Midbrain (tissue), 1 donor: ENCODE measurements around the gene UBE2D2.

Experiments used
- DNase-seq: peaks from one replicate; lab custom pipeline; 2025; lab: John Stamatoyannopoulos, UW

UBE2D2 gene

DNA sequence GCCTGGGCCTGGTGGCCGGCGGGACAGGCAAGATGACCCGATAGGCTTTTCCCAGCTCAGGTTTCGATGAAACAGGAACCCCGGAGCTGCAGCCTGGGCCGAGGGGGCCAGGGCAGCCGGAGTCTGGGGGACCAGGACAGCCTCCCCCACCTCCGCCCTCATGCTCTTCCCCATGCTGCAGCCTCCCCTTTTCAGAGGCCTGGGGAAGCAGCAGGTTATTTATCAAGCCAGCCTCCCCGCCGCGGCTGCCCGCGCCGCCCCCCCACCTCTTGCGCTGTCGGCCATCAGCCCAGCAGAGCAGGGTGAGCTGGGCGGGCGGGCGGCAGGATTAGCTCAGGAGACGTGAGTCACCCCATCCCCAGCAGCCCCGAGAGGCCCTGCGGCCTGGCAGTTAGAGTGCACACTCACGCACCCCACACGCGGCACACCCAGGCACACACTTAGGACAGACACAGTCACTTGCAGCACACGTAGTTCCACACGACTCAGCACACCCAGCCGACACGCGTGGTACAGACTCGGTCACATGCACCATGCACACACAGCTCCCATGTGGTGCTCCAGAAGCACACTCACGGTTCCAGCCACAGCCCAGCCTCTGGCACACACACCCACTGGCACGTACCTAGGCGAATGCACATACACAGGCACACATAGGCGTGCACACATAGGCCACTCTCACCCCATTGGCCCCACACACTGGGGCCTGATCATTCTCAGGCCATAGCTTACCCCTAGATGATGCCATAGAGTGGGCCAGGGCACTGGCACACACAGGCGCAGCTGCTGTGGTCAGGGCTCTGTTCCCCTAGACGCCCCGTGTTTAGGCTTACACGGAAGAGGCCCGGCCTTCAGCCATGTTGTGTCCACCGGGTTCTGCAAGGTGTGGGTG, 100.0 kb downstream of the UBE2D2 start:
- DNase-seq: peak; percentile 74

DNA sequence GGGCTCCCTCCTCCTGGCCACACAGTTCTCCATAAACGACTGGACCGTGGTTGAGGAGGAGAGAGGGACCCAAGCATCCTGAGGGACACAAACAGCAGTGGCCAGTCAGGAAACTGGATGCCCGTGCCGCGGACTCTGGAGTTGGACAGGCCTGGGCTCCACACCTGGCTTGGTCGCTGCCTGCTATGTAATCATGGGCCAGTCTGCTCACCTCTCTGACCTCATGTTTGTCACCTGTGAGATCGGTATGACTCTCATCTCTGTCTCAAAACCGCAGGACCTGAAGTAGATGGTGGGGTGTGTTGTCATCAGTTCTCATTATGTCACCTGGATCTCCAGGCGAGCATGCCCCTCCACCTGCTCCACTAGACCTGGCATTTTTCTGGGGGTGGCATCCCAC, 101.5 kb downstream of the UBE2D2 start:
- DNase-seq: no peak

DNA sequence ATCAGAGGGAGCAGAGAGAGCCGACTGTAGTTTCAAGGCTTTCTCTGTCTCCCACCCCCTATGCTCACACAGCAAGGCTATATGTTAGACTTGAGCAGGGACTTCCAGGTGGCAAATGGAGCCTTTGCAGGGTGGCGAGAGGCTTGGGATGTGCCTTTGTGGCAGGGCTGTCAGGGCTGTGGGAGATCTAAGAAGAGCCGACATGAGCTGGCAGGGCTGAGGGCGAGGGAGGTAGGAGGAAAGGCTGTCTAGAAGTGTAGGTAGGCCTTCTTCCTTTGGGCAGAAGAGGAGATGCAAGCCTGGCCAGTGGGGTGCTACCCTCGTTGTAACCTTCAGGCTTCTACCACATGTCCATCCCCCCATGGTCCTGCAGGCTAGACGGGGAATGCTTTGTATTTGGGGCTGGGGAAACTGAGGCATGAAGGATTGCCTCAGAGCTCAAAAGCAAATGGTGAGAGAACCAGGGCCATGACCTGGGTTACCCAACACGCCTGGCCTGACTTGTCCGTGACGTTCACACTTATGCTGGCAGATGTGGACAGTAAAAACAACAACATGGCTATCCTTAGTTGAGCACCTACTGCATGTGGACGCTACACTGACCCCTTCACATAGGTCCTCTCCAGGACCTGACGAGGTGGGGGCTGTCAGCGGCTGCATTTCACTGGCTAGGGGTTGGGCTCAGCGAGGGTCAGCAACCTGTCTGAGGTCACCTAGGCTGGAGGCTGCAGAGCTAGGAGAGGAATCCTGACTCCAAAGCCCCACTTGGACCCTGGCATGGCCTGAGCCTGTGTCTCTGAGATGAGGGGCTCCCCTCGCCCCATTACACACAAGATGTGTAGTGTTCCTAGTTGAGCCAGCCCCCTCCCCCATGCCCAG, 102.3 kb downstream of the UBE2D2 start:
- no peak for DNase-seq

DNA sequence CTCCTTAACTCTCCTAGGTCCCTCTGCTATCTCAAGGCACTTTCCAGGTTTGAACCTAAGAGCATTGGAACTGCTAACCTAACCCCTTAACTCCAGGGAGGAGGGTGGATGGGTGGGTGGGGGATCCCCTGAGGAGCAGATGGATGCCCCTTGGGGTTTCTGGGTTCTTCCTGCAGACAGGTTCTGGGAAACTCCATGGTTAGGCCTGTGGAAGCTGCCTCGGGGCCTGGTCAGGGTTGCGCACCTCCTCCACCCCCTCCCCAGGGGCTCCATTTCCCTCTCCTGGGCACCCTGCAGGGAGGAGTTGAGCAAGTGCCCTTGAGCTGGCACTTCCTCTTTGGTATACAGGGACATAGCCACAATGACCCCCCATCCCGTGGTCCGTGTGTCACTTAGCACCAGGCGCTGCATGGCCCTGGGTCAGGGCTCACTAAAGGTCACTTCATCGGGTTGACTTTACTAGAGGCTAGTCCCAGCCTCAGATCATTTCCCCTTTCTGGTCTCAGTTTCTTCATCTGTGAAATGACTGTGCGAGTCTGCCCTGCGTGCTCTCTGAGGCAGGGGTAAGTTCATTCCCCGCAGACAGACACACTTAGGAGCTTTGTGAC, 103.1 kb downstream of the UBE2D2 start:
- no peak for DNase-seq

GRCh38 chr5:139664727-139665351, 103.7 kb downstream of the UBE2D2 start:
- DNase-seq: peak; percentile 64

DNA sequence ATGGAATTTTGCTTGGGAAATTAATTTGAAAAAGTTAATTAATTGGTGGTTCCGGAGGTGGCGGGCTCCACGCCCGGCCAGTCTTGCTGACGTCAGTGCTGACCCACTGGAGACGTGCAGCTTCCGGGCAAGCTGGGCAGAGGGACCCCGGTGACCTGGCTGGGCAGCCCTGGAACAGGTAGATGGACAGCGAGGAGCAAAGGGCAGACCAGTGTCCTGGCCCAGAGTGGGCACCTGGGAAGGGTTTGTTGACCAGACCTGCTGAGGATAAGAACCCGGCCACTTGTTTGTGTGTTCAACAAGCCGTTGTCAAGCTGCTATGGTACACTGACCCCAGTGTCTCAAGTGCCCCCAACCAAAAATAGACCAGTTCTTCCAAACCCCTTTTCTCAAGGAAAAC, 104.5 kb downstream of the UBE2D2 start:
- DNase-seq: no peak

DNA sequence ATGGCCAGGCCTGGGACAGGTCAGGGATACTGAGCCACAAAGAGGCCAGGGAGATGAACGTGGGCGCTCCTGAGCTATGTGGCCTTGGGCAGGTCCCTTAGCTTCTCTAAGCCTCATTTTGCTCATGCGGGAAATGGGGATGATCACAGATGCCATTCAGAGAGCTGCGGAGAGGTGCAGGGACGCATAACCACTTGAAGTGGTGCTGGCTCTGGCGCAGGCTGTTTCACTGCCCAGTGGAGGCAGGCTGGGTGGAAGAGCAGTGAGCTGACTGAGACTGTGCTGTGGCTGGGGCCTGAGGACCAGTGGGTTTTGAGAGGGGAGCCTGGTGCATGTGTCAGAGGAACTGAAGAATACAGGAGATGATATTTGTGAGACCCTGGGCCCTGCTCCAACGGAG, 105.4 kb downstream of the UBE2D2 start:
- DNase-seq: no peak

- DNase-seq: no peak
These were observed 106.0 kb downstream of the UBE2D2 start for GRCh38 chr5:139667001-139667729.

- DNase-seq: no peak
These were observed 106.6 kb downstream of the UBE2D2 start for GRCh38 chr5:139667730-139668063.

DNA sequence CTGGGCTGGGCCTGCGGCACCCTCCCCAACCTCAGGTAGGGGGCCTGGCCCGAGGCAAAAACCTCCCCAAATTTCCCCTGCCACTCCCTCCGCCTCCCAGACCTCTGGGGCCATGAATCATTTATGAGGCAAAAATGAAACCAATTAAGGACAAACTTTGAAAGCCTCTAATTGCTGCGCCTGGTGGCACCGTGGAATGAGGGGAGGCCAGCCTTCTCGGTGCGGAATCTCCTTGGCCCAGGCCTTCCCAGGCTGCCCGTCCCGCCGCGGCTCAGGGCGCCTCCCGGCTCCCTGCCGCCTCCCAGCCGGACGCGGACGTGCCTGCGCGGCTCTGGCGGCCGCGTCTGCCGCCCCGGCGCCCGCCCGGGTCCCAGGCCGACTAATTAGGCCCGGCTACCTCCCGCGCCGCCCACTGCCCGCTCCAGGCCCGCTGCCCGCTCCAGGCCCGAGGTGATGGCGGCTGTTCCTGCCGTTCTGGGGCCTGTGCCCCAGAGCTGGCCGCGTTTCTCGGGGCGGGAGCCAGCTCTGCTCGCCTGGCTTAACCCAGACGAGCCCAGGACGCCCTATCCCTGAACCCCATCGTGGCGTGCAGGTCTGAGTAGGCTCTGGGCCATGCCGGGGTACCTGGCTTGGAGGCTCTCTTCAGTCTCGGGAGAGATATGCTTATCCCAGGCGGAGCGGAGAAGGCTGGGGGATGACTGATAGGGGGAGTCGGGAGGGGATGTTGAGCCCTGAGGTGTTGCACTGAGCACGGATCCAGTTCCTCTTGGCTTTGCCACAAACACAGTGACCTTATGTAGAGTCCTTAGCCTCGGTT, 107.1 kb downstream of the UBE2D2 start:
- peak; percentile 49 for DNase-seq

- no peak for DNase-seq
These were observed 108.0 kb downstream of the UBE2D2 start for GRCh38 chr5:139668924-139669661.

- no peak for DNase-seq
These were observed 108.7 kb downstream of the UBE2D2 start for GRCh38 chr5:139669662-139670368.

DNA sequence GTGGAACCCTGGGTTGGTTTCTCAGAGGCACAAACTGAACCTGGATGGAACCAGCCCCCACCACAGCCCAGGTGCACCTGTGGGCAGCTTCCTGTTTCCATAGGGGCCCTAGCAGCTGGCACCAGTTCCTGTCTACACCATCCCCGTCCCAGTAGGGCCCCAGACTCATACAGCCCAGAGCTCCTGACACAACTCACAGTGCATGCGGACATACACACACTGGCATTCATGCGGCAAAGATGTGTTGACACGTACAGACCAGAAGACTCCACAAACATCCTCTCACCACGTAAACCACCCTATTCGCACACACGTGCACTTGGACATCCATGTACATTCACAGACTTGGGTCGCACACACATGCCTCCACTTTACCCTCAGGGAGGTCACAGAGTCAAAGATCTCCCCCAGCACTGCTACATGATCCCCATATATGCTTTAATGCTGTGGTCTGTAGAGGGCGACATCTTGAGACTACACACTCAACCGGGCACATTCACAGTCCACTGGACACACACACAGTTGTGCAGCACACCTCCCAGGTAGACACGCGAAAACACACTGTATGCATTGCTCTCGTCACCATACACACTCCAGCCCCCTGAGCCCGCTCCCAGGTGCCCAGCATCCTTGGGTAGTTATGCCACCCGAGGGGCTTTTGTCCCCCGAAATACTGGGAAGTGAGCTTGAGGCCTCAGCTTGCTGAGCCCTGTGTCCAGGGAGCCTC, 109.4 kb downstream of the UBE2D2 start:
- DNase-seq: peak; percentile 49

DNA sequence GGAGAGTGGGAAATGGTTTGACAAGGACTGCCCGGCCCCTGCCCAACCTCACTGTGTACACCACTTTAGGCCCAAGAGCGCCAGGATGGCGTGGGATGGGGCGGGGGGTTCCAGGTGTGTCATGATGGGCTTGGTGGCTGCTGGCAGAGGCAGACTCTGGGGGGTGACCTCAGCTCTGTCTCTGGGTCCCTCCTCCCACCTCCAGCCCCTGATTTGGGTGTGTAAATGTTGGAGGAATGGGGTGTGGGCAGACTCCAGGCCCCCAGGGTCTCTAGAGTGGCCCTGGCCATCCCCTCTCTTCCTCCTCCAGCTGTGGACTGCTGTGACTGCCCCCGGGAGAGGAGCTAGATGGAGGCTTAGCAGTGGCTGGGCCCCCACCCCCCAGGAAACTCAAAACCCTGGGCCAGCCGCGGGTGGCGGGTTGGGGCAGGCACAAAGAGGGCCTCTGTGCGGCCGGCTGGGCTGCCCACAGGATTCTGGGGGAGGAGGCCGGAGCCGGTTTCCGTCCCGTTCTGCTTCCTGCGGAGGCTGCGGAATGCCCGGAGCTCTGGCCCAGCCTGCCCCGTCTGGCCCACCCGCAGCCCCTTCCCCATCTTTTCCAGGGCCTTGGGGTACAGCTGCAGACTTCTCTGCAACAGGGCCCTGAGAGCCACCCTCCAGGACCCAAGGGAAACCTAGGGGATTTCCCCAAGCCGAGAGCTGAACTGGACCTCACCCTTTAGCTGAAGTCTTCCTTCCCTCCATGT, 110.1 kb downstream of the UBE2D2 start:
- DNase-seq: peak; percentile 89

DNA sequence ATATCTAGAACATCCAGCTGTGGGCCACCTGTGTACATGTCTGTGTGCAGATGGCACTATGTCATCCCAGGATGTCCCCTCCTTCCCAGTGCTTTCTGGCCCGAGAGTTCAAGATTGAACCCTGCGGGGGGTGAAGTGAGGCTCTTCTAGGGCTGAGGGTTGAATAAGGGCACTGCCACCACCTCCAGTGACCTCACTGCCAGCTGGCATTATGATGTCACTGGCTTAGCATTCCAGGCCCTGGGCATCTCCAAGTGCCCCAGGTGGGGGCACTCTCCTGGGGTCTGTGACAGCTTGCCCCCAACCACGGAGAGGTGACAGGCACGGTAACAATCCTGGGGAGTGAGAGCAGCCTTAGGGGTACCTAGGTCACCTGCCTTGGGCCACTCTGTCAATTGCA, 114.1 kb downstream of the UBE2D2 start:
- DNase-seq: no peak

- no peak for DNase-seq
These were observed 114.7 kb downstream of the UBE2D2 start for GRCh38 chr5:139675825-139676224.

DNA sequence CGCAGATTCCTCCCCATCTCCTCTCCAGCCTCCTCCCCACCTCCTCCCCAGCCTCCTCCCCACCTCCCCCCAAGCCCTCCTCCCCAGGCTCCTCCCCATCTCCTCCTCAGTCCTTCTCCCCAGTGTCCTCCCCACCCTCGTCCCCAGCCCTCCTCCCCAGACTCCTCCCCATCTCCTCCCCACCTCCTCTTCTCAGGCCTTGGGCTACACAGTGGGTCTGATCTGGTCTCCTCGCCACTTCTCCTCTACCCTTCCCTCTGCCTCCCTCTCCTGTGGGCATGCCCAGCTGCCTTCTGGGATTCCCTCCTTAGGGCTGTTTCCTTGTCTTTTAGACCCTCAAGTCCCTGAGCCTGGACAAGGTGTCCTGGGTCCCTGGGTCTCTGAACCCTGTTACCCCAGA, 115.3 kb downstream of the UBE2D2 start:
- peak; percentile 75 for DNase-seq
